HG02970 (cell line): ENCODE measurements around the gene SOX12.

Experiments
- ATAC-seq: cut with Tn5 transposase; IDR thresholded peaks from one replicate; pipeline ENCODE4 v1.9.1; 2021; ENCODE audit warnings: mild to moderate bottlenecking, moderate library complexity, moderate number of reproducible peaks; ENCODE audit not compliant: unreplicated experiment, low FRiP score

SOX12 gene

DNA sequence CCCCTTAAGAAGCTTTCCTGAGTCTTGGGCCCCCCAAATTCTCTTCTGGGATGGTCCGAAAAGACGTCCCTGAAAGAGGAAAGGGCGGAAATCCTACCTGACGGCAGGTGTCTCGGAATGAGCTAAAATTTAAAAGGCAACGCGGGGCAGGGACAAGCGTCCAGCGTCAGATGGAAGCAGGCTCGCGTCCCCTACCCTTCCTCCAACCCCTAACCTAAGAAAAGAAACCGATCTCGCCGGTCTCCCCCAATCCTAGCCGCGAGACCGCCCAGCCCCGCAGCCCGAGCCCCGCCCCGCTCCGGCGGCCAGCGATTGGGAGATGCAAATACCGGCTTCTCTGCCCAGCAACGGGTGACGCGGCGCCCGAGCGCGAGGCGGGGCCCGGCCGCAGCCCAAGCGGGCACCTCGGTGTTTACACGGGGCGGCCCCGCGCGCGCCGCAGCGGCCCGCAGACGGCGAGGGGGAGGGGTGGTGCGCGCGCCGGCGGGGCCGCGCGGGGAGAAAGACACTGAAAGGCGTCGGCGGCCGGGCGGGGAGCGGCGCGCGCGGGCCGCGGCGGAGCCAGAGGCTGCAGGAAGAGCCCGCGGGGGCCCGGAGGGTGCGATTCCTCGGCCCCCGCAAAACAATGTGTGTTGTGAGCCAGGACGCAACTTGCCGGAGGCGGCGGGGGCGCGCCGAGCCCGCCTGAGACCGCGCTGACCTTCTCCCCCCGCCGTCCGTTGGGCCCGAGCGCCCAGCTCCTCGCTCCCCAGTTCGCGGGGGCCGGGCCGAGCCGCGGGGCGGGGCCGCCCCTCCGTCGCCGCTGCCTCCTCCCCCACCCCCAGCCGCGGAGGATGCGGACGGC lies at the start of gene SOX12:
Gene SOX12, plus strand, starts transcription at position 508 of the 844 bp plus-strand sequence. CDS start 373 bp downstream, outside the sequence.
- ATAC-seq: peak; percentile 72

DNA sequence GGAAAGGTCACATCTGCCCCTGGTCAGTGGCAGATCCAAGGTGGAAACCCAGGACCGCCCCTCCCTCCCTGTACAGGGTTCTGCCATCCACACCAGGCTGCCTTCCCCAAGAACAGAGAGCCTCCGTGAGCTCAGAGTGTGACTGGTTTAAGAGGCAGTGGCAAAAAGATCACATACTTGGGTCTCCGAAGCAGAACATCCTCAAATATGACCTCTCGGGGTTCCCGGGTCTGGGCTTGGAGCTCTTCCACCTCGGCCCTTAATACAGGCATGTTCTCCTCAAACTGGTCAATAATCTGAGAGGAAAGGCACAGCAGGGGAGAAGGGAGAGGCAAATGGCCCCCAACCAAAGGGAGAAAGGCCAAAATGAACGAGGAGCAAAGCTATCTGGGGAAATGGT lies 49.6 kb upstream of the SOX12 start:
- no peak for ATAC-seq

- no peak for ATAC-seq
Measured at GRCh38 chr20:276620-277495, 48.5 kb upstream of the SOX12 start.

GRCh38 chr20:277496-277781 lies 47.9 kb upstream of the SOX12 start:
- ATAC-seq: no peak

DNA sequence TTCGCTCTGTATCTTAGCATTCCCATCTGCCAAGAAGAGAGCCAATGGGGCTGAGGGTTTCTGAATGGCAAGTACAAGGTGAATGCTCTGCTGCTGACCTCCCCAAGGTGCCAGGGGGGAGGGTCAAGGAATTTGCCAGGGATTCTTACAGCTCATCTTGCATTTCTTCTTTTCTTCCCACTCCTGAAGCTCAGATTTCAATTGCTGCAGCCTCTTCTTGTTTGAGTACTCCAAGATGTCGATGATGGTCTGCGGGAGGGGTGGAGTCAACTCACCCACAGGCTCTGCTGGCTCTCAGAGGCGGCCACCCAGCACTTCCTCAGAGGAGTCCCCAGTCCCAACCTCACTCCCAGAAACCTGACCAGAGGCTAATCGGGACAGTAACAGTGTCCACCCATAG lies 47.2 kb upstream of the SOX12 start:
- no peak for ATAC-seq

GRCh38 chr20:278607-279571 lies 46.5 kb upstream of the SOX12 start:
- ATAC-seq: no peak

DNA sequence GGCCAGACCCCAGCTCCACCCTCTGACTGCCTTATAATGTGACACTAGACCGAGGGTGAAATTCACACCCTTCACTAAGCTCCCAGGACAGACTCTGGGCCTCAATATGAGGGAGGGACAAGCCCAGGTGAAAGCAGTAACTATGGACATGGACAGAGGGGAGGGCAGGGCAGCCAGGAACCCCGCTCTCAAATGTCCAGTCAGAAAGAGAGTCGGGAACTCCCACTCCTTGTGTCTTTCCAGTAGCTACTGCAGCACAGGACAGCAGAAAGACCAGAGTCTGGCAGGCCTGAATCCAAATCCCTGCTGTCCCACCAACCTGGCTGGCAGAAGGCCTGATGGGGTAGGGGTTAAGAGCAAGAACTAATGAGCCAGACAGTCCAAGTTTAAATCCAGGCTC lies 41.2 kb upstream of the SOX12 start:
- ATAC-seq: no peak

- no peak for ATAC-seq
Measured at GRCh38 chr20:286508-286907, 38.8 kb upstream of the SOX12 start.

- ATAC-seq: no peak
Measured at GRCh38 chr20:288956-289692, 36.2 kb upstream of the SOX12 start.

- no peak for ATAC-seq
Measured at GRCh38 chr20:289693-290083, 35.7 kb upstream of the SOX12 start.

DNA sequence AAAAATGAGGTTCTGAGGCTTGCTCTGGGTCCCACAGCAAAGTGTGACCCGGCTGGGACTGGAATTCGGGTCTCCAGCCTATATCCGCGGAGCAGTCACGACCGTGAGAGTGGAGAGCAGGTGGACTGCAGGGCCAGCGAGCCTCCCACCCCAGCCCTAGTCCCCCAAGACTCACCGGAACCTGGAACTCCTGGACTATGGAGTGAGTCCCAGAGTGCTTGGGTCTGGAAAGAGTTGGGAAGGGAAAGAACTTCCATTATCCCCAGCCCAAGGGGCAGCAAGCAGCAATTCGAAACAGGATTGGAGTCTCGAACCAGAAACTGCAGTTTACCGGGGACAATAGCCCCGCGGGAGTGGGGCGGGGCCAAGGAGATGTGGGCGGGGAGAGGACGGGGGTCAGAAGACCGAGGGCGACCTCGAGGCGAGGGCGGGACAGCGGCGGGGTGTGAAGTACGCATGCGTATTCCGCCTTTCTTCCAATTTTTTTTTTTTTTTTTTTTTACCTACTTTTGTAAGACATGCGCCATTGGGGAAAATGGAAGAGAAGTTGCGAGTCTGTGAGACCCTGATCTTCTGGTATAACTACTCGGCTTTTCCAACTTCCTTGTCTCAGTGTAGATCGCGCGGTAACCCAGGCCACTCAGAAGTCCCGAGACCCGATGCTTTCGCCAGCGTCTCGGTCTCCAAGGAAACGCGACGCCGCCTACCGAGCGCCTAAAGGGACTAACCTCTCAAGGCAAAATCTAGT lies 35.1 kb upstream of the SOX12 start, which contains the start of gene C20orf96:
Gene C20orf96, minus strand, starts transcription at position 667 of the 748 bp plus-strand sequence. Its CDS starts 140 bp downstream, at position 527.
- ATAC-seq: peak; percentile 84

- ATAC-seq: no peak
Measured at GRCh38 chr20:294602-295001, 30.8 kb upstream of the SOX12 start.

- ATAC-seq: no peak
Measured at GRCh38 chr20:295804-296203, 29.5 kb upstream of the SOX12 start.

- ATAC-seq: peak; percentile 83
Measured at GRCh38 chr20:297098-297924, 28.0 kb upstream of the SOX12 start, which contains the start of gene ZCCHC3. Gene ZCCHC3, plus strand, starts transcription at chr20:297570. Its CDS starts 17 bp downstream, at chr20:297587.

GRCh38 chr20:297925-298775 lies 27.2 kb upstream of the SOX12 start:
- ATAC-seq: peak; percentile 16

DNA sequence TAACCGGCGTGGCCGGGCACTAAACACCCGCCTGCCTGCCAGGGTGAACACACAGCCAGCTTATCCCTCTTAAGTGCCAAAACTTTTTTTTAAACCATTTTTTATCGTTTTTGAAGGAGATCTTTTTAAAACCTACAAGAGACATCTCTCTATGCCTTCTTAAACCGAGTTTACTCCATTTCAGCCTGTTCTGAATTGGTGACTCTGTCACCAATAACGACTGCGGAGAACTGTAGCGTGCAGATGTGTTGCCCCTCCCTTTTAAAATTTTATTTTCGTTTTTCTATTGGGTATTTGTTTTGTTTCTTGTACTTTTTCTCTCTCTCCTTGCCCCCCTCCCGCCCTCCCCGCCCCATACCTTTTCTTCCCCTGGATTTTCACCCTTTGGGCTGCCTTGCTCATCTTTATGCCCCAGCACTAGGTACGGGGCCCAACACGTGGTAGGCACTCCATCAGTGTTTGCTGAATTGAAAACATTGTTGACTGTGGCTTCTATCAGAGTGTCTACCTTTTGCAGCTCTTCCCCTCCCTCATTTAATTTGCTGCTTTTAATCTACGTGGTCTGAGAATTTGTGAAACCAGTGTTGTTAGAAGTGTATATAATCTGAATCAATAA lies 26.5 kb upstream of the SOX12 start:
- no peak for ATAC-seq
